GM12878 (cell line): ENCODE data around the gene NET1. TPM values are rescaled to one million over a fixed set of nuclear protein-coding genes. Genes with fewer than 3 reads are reported as not detected.

ENCODE experiments used
- ATAC-seq: fragments of 200-7000 bp; cut with Tn5 transposase; 3 replicates; pipeline ENCODE4 v1.9.1; 2020; ENCODE audit warnings: mild to moderate bottlenecking, moderate library complexity
- BruUV-seq: library from RNA; stranded (reverse); fragments of 400-500 nt; replicated peaks from 2 replicates; lab custom pipeline; 2021; lab: Mats Ljungman, UMichigan
- CTCF ChIA-PET: fragments of 300-600 bp; sonication (Branson Sonifier 250); formaldehyde crosslinking; extraction: SDS; loops from one replicate; lab custom pipeline; 2021; ENCODE audit warnings: inconsistent platforms; lab: Yijun Ruan, JAX
- POLR2A ChIA-PET: fragments of 350-600 bp; formaldehyde crosslinking; extraction: SDS; loops from one replicate; lab custom pipeline; 2021; ENCODE audit warnings: inconsistent platforms; lab: Charles Lee
- RAD21 ChIA-PET: fragments of 300-600 bp; sonication (Branson Sonifier 250); formaldehyde crosslinking; loops from one replicate; lab custom pipeline; 2023; ENCODE audit warnings: antibody characterized with exemption; ENCODE audit not compliant: unreplicated experiment; lab: Charles Lee
- SMC1A ChIA-PET: fragments of 300-600 bp; sonication (Branson Sonifier 250); formaldehyde crosslinking; loops from one replicate; lab custom pipeline; 2023; ENCODE audit not compliant: unreplicated experiment, uncharacterized antibody; lab: Charles Lee
- DNase-seq: peaks from one replicate; pipeline ENCODE4 v3.0.0-alpha.2; 2011; ENCODE audit warnings: low read depth, low spot score
- FAIRE-seq: peaks from 3 replicates; lab custom pipeline; 2011; peaks lifted over from hg19 to GRCh38; lab: Jason Lieb, UNC
- H2AFZ ChIP-seq: 2 replicates; pipeline ENCODE4 v1.6.0; 2011; ENCODE audit warnings: low read depth, low read length, control low read depth; ENCODE audit not compliant: control insufficient read depth
- H3K27ac ChIP-seq: 2 replicates; pipeline ENCODE4 v1.5.1; 2011; ENCODE audit warnings: control low read depth; ENCODE audit not compliant: control insufficient read depth, insufficient read depth
- H3K27me3 ChIP-seq, 2 experiments: replicated peaks in 1 of 2; 2 replicates each; pipeline versions ENCODE4 v1.6.0 to v1.6.1; 2011; ENCODE audit warnings: low read length in 1 of 2; ENCODE audit not compliant: control insufficient read depth in 2 of 2, insufficient read depth in 2 of 2
- H3K36me3 ChIP-seq, 2 experiments: 2 replicates each; pipeline ENCODE4 v1.5.1; 2011; ENCODE audit warnings: low read length in 1 of 2; ENCODE audit not compliant: control insufficient read depth in 2 of 2, insufficient read depth in 2 of 2
- H3K4me1 ChIP-seq: 2 replicates; pipeline ENCODE4 v1.6.1; 2011; ENCODE audit warnings: mild to moderate bottlenecking, low read length, moderate library complexity, mixed read lengths; ENCODE audit not compliant: control insufficient read depth, insufficient read depth
- H3K4me2 ChIP-seq: 2 replicates; pipeline ENCODE4 v1.6.0; 2011; ENCODE audit warnings: control low read depth; ENCODE audit not compliant: control insufficient read depth, insufficient read depth
- H3K4me3 ChIP-seq: fragments of 200-600 bp; sonication (generic); 2 replicates; pipeline ENCODE4 v1.5.1; 2016
- H3K79me2 ChIP-seq: 2 replicates; pipeline ENCODE4 v1.6.0; 2011; ENCODE audit warnings: low read length; ENCODE audit not compliant: control insufficient read depth, insufficient read depth
- H3K9ac ChIP-seq: 2 replicates; pipeline ENCODE4 v1.8.0; 2011; ENCODE audit warnings: low read length, control low read depth, mixed read lengths; ENCODE audit not compliant: control insufficient read depth, insufficient read depth
- H3K9me3 ChIP-seq: replicated peaks from 3 replicates; pipeline ENCODE4 v1.5.1; 2011; ENCODE audit warnings: mild to moderate bottlenecking, low read length; ENCODE audit not compliant: control insufficient read depth, insufficient read depth
- H4K20me1 ChIP-seq: 2 replicates; pipeline ENCODE4 v1.6.0; 2011; ENCODE audit not compliant: control insufficient read depth, insufficient read depth
- ASH2L ChIP-seq: fragments of 300-600, 200-600 bp; sonication (generic); IDR thresholded peaks from 2 replicates; pipeline ENCODE4 v1.6.1; 2017; ENCODE audit warnings: low read depth, mild to moderate bottlenecking, borderline replicate concordance
- ATF7 ChIP-seq: fragments of 450-650 bp; IDR thresholded peaks from 2 replicates; pipeline ENCODE4 v1.6.1; 2016; ENCODE audit warnings: low read depth, mild to moderate bottlenecking
- CBX5 ChIP-seq: sonication (generic); IDR thresholded peaks from 2 replicates; pipeline ENCODE4 v1.6.1; 2016; ENCODE audit warnings: low read depth, moderate library complexity, mild to moderate bottlenecking, inconsistent platforms
- CREM ChIP-seq: IDR thresholded peaks from 2 replicates; pipeline ENCODE4 v1.6.1; 2014; ENCODE audit warnings: antibody characterized with exemption, low read depth
- EP300 ChIP-seq, 2 experiments: fragments of 150-350 bp in 1 of 2; IDR thresholded peaks; 2 replicates each; pipeline ENCODE4 v1.6.1; 2011 to 2012; ENCODE audit warnings: low read depth in 2 of 2, low read length in 2 of 2, borderline replicate concordance in 1 of 2, improper control_type of control experiment in 1 of 2, inconsistent platforms in 1 of 2; ENCODE audit not compliant: control insufficient read depth in 1 of 2
- GABPA ChIP-seq: IDR thresholded peaks from 2 replicates; pipeline ENCODE4 v1.6.1; 2014; ENCODE audit warnings: antibody characterized with exemption, low read depth, mild to moderate bottlenecking, inconsistent platforms
- KLF5 ChIP-seq: fragments of 450-650 bp; IDR thresholded peaks from 2 replicates; pipeline ENCODE4 v1.6.1; 2014; ENCODE audit warnings: mild to moderate bottlenecking; ENCODE audit not compliant: partially characterized antibody
- MYB ChIP-seq: fragments of 150-350 bp; IDR thresholded peaks from 2 replicates; pipeline ENCODE4 v1.6.1; 2014; ENCODE audit warnings: mild to moderate bottlenecking, low read depth, low read length, borderline replicate concordance
- RCOR1 ChIP-seq: conservative IDR thresholded peaks from 2 replicates; pipeline ENCODE4 v1.6.1; 2012; ENCODE audit warnings: low read depth, low read length, improper control_type of control experiment
- SREBF1 ChIP-seq: IDR thresholded peaks from 2 replicates; pipeline ENCODE4 v1.6.1; 2012; ENCODE audit warnings: mild to moderate bottlenecking, low read length
- SRF ChIP-seq, 2 experiments: IDR thresholded peaks; 2 replicates each; pipeline ENCODE4 v1.6.1; 2011; ENCODE audit warnings: low read depth in 2 of 2, low read length in 2 of 2, mild to moderate bottlenecking in 1 of 2, moderate library complexity in 1 of 2
- WRNIP1 ChIP-seq: IDR thresholded peaks from 2 replicates; pipeline ENCODE4 v1.6.1; 2011; ENCODE audit warnings: low read depth, low read length, improper control_type of control experiment, borderline replicate concordance
- ZNF207 ChIP-seq: fragments of 450-650 bp; IDR thresholded peaks from 2 replicates; pipeline ENCODE4 v1.6.1; 2014; ENCODE audit warnings: antibody characterized with exemption, mild to moderate bottlenecking, borderline replicate concordance
- ZNF274 ChIP-seq: IDR thresholded peaks from one replicate; pipeline ENCODE4 v1.8.0; 2011; ENCODE audit not compliant: insufficient read length, insufficient read depth
- in situ Hi-C: fragments of 300-500 bp; cut with MboI; formaldehyde crosslinking; loops from 9 replicates; pipeline ENCODE4 v1.14.3; 2018; ENCODE audit warnings: mixed read lengths
- intact Hi-C: fragments of 100-400 bp; cut with micrococcal nuclease; formaldehyde crosslinking; loops from one replicate; pipeline ENCODE4 v1.14.2; 2022; ENCODE audit not compliant: unreplicated experiment
- polyA plus RNA-seq, 11 experiments: library from polyadenylated mRNA; depleted of rRNA in 4 of 11; unstranded in 6 of 11; stranded (reverse) in 5 of 11; fragments of >200 nt; fragmentation: Nextera tagmentation in 4 of 11; fragmentation: Illumina TruSeq in 1 of 11; extraction: Ambion mirVana in 4 of 11; extraction: Trizol in 1 of 11; gene quantifications; 1 replicate in 1 of 11; 2 replicates in 10 of 11; pipeline versions ENCODE4 v1.2.1 to v1.2.3, GENCODE V29; 2011 to 2016; ENCODE audit warnings: inconsistent platforms in 2 of 11, missing spikeins in 2 of 11, low read depth in 1 of 11
- total RNA-seq, 4 experiments: library from RNA; depleted of rRNA in 3 of 4; stranded (reverse); fragments of >200 nt in 3 of 4; fragmentation: Illumina TruSeq in 1 of 4; extraction: Trizol in 1 of 4; gene quantifications; 2 replicates each; pipeline versions ENCODE4 v1.2.1 to v1.2.3, GENCODE V29; 2013 to 2021
- TF ChIP-seq, protein P1 (sequence below): fragments of 450-650 bp; IDR thresholded peaks from 2 replicates; pipeline ENCODE4 v1.6.1; 2016; ENCODE audit warnings: mild to moderate bottlenecking, moderate library complexity, borderline replicate concordance
- TF ChIP-seq, protein P2 (sequence below): fragments of 450-650 bp; IDR thresholded peaks from 2 replicates; pipeline ENCODE4 v1.6.1; 2018; ENCODE audit warnings: borderline replicate concordance, mild to moderate bottlenecking; ENCODE audit not compliant: partially characterized antibody

Gene NET1
- total and polyA plus RNA-seq, 10 of the 15 experiments (the other 5 are each of a cell fraction or from before 2014, with no cell fraction given), result 6.5 to 22.7 (median 18.4) TPM

DNA sequence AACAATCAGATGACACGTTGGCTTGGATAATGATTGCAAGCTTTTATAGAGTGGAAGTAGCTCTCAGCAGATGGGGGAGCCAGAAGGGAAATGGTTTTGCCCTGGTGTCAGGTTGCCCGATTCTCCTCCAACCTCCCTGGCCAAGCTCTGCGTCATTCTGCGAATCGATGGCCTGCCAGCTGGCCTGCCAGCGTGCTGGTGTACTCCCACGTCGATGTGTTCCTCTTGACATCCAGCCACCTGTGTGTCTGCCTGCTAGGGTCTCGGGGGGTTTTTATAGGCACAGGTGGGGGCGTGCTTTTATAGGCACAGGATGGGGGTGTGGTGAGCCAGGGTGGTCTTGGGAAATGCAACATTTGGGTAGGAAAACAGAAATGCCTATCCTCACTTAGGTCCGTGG, 4.6 kb downstream of the NET1 start (continued):
- TF ChIP-seq, protein P1, sequence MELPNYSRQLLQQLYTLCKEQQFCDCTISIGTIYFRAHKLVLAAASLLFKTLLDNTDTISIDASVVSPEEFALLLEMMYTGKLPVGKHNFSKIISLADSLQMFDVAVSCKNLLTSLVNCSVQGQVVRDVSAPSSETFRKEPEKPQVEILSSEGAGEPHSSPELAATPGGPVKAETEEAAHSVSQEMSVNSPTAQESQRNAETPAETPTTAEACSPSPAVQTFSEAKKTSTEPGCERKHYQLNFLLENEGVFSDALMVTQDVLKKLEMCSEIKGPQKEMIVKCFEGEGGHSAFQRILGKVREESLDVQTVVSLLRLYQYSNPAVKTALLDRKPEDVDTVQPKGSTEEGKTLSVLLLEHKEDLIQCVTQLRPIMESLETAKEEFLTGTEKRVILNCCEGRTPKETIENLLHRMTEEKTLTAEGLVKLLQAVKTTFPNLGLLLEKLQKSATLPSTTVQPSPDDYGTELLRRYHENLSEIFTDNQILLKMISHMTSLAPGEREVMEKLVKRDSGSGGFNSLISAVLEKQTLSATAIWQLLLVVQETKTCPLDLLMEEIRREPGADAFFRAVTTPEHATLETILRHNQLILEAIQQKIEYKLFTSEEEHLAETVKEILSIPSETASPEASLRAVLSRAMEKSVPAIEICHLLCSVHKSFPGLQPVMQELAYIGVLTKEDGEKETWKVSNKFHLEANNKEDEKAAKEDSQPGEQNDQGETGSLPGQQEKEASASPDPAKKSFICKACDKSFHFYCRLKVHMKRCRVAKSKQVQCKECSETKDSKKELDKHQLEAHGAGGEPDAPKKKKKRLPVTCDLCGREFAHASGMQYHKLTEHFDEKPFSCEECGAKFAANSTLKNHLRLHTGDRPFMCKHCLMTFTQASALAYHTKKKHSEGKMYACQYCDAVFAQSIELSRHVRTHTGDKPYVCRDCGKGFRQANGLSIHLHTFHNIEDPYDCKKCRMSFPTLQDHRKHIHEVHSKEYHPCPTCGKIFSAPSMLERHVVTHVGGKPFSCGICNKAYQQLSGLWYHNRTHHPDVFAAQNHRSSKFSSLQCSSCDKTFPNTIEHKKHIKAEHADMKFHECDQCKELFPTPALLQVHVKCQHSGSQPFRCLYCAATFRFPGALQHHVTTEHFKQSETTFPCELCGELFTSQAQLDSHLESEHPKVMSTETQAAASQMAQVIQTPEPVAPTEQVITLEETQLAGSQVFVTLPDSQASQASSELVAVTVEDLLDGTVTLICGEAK, result no peak

DNA sequence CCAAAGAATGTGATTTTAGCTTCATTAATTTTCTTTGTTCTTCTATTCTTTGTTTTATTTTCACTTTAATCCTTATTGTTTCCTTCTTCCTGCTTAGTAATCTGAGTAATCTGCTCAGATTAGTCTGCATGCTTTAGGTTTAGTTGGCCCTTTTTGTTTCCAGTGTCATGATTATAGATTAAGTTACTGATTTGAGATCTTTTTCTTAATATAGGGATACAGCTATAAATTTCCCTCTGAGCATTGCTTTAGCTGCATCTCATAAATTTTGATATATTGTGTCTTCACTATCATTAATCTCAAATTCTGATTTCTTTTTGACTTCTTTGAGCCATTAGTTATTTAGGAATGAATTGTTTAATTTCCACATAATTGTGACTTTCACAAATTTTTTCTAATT, 6.2 kb downstream of the NET1 start:
- no peaks in the 10 kb centered on the region for H3K27me3 ChIP-seq
- H3K4me2 ChIP-seq, result no peak overlapping the region
- H3K9me3 ChIP-seq, result no peaks in the 10 kb centered on the region; the same call in 1 of the 3 replicates
- intact Hi-C loops (no loop called here), in situ Hi-C loops (no loop called here)
- DNase-seq (no peak), FAIRE-seq (no peak), ATAC-seq (no peak)
- H4K20me1 ChIP-seq, result no peaks in the 10 kb centered on the region
- RAD21 ChIA-PET, result interaction anchor here (0.7 to 1.2 kb wide), 2 partner anchors 35 to 604 kb away, joined by 3 to 4 read pairs; no protein-coding TSS in a partner anchor
- no peak overlapping the region for H3K27ac ChIP-seq
- BruUV-seq, result no TSS peak
- H3K36me3 ChIP-seq, result no peaks in the 10 kb centered on the region
- POLR2A ChIA-PET, result no interaction called here
- CTCF ChIA-PET, result interaction anchor here (0.9 to 4.1 kb wide), 4 partner anchors 15 to 603 kb away, joined by 3 to 26 read pairs (median 4); no protein-coding TSS in a partner anchor
- H3K4me3 ChIP-seq, result no peak overlapping the region
- H3K4me1 ChIP-seq, result no peaks in the 10 kb centered on the region
- no peak overlapping the region for H2AFZ ChIP-seq
- no peak overlapping the region for H3K9ac ChIP-seq
- SMC1A ChIA-PET, result interaction anchor here (0.7 kb wide), 1 partner anchor 16 kb away, joined by 3 read pairs; no protein-coding TSS in a partner anchor
- H3K79me2 ChIP-seq, result peaks cover 17% of the 10 kb centered on the region
- no peak for TF ChIP-seq KLF5
- no peak for TF ChIP-seq MYB
- TF ChIP-seq SREBF1, result no peak
- TF ChIP-seq CBX5, result no peak
- TF ChIP-seq, protein P2, sequence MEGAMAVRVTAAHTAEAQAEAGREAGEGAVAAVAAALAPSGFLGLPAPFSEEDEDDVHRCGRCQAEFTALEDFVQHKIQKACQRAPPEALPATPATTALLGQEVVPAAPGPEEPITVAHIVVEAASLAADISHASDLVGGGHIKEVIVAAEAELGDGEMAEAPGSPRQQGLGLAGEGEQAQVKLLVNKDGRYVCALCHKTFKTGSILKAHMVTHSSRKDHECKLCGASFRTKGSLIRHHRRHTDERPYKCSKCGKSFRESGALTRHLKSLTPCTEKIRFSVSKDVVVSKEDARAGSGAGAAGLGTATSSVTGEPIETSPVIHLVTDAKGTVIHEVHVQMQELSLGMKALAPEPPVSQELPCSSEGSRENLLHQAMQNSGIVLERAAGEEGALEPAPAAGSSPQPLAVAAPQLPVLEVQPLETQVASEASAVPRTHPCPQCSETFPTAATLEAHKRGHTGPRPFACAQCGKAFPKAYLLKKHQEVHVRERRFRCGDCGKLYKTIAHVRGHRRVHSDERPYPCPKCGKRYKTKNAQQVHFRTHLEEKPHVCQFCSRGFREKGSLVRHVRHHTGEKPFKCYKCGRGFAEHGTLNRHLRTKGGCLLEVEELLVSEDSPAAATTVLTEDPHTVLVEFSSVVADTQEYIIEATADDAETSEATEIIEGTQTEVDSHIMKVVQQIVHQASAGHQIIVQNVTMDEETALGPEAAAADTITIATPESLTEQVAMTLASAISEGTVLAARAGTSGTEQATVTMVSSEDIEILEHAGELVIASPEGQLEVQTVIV, result no peak
- no peak for TF ChIP-seq SRF (IDR thresholded peaks at IDR 0.05; ENCODE audit: low read depth in 2 of 2, low read length in 2 of 2)
- no peak for TF ChIP-seq EP300 (IDR thresholded peaks at IDR 0.05; ENCODE audit: borderline replicate concordance in 1 of 2, control insufficient read depth in 1 of 2, low read depth in 2 of 2, low read length in 2 of 2)
- no peak for TF ChIP-seq ASH2L
- TF ChIP-seq WRNIP1, result no peak
- TF ChIP-seq CREM, result no peak
- no peak for TF ChIP-seq ATF7
- no peak for TF ChIP-seq GABPA
- no peak for TF ChIP-seq ZNF207
- no peak for TF ChIP-seq RCOR1
- TF ChIP-seq ZNF274, result no peak
